HL-60 (cell line): Measurements from ENCODE around the gene IMPA2.

Source experiments
- DNase-seq, 2 experiments: peaks; one replicate each; pipeline ENCODE4 v3.0.0-alpha.2; 2010 to 2020; ENCODE audit warnings: low read depth in 1 of 2, low spot score in 1 of 2
- H3K27ac ChIP-seq: fragments of 250-450 bp; sonication (Bioruptor Pico); replicated peaks from 2 replicates; pipeline ENCODE4 v1.5.1; 2020; ENCODE audit warnings: mild to moderate bottlenecking, moderate library complexity
- H3K27me3 ChIP-seq: fragments of 250-450 bp; sonication (Bioruptor Pico); 2 replicates; pipeline ENCODE4 v1.5.1; 2021; ENCODE audit warnings: mild to moderate bottlenecking, moderate library complexity; ENCODE audit not compliant: insufficient read depth, poor library complexity, severe bottlenecking
- H3K4me3 ChIP-seq: replicated peaks from 2 replicates; pipeline ENCODE4 v1.5.1; 2011; ENCODE audit warnings: mild to moderate bottlenecking, control low read depth, low read length; ENCODE audit not compliant: insufficient read depth
- CTCF ChIP-seq: IDR thresholded peaks from one replicate; pipeline ENCODE4 v1.5.1; 2011; ENCODE audit warnings: low read length, control low read depth, inconsistent platforms; ENCODE audit not compliant: insufficient read depth
- GABPA ChIP-seq: IDR thresholded peaks from 2 replicates; pipeline ENCODE4 v1.6.1; 2012; ENCODE audit warnings: low read depth
- POLR2AphosphoS5 ChIP-seq: IDR thresholded peaks from 2 replicates; pipeline ENCODE4 v1.6.1; 2012; ENCODE audit warnings: low read depth
- REST ChIP-seq: IDR thresholded peaks from 2 replicates; pipeline ENCODE4 v1.6.1; 2012; ENCODE audit warnings: low read depth; ENCODE audit not compliant: insufficient replicate concordance
- SPI1 ChIP-seq: IDR thresholded peaks from 2 replicates; pipeline ENCODE4 v1.6.1; 2012; ENCODE audit warnings: low read depth, mild to moderate bottlenecking, borderline replicate concordance

Gene IMPA2

GRCh38 chr18:12026562-12026961, 45.3 kb downstream of the IMPA2 start:
- no peaks in the 10 kb centered on the region for H3K27me3 ChIP-seq
- H3K4me3 ChIP-seq: no peak overlapping the region
- TF ChIP-seq GABPA (no peak), POLR2AphosphoS5 (no peak), CTCF (no peak), SPI1 (no peak), REST (no peak)
- DNase-seq: no peak
- no peak overlapping the region for H3K27ac ChIP-seq

GRCh38 chr18:12027046-12027445, 45.7 kb downstream of the IMPA2 start:
- TF ChIP-seq SPI1 (no peak), REST (no peak), GABPA (no peak), POLR2AphosphoS5 (no peak), CTCF (no peak)
- Histone ChIP-seq H3K27ac (no peak overlapping the region), H3K27me3 (no peaks in the 10 kb centered on the region), H3K4me3 (no peak overlapping the region)
- DNase-seq: no peak

GRCh38 chr18:12027480-12027879, 46.2 kb downstream of the IMPA2 start:
- TF ChIP-seq POLR2AphosphoS5: no peak
- no peak for TF ChIP-seq SPI1
- no peak for TF ChIP-seq REST
- Histone ChIP-seq H3K4me3 (no peak overlapping the region), H3K27me3 (no peaks in the 10 kb centered on the region), H3K27ac (no peak overlapping the region)
- no peak for DNase-seq

GRCh38 chr18:12028040-12028628, 46.8 kb downstream of the IMPA2 start:
- DNase-seq: no peak
- Histone ChIP-seq H3K27me3 (no peaks in the 10 kb centered on the region), H3K27ac (no peak overlapping the region), H3K4me3 (no peak overlapping the region)
- TF ChIP-seq GABPA (no peak), POLR2AphosphoS5 (no peak), REST (no peak), CTCF (no peak), SPI1 (no peak)
